Left renal pelvis (tissue), 4 donors: ENCODE results near the gene ST7. TPM values are rescaled to one million over a fixed set of nuclear protein-coding genes. Genes with fewer than 3 reads are reported as not detected.

ENCODE experiments used
- DNase-seq, 4 donors: peaks; one replicate each; pipeline ENCODE4 v3.0.0-alpha.2; 2013; ENCODE audit warnings: low read depth in 4 of 4, low spot score in 3 of 4
- polyA plus RNA-seq, 4 donors: library from polyadenylated mRNA; unstranded; fragments of 120-200 nt; gene quantifications; one replicate each; pipeline ENCODE4 v1.2.1, GENCODE V29; 2013; ENCODE audit not compliant: insufficient read length in 4 of 4

The ST7 gene
- polyA plus RNA-seq, 4 donors: 18.4 to 28.5 (median 27.0) TPM

DNA sequence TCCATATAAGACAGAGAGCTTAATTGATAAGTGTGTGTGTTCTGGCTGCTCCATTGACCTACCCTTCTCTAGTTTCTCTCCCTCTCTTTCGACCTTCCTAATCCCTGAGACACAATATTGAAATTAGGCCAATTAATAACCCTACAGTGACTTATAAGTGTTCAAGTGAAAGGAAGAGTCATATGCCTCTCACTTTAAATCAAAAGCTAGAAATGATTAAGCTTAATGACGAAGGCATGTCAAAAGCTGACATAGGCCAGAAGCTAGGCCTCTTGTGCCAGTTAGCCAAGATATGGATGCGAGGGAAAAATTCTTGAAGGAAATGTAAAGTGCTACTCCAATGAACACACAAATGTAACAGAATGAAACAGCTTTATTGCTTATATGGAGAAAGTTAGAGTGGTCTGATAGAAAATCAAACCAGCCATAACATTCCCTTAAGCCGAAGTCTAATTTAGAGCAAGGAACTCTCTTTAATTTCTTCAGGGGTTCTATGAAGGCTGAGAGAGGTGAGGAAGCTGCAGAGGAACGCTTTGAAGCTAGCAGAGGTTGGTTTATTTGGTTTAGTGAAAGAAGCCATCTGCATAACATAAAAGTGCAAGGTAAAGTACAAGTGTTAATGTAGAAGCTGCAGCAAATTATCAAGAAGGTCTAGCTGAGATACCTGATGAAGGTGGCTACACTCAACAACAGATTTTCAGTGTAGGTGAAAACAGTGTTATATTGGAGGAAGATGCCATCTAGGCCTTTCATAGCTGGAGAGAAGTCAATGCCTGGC is 53.8 kb downstream of the ST7 start:
- DNase-seq: no peak

DNA sequence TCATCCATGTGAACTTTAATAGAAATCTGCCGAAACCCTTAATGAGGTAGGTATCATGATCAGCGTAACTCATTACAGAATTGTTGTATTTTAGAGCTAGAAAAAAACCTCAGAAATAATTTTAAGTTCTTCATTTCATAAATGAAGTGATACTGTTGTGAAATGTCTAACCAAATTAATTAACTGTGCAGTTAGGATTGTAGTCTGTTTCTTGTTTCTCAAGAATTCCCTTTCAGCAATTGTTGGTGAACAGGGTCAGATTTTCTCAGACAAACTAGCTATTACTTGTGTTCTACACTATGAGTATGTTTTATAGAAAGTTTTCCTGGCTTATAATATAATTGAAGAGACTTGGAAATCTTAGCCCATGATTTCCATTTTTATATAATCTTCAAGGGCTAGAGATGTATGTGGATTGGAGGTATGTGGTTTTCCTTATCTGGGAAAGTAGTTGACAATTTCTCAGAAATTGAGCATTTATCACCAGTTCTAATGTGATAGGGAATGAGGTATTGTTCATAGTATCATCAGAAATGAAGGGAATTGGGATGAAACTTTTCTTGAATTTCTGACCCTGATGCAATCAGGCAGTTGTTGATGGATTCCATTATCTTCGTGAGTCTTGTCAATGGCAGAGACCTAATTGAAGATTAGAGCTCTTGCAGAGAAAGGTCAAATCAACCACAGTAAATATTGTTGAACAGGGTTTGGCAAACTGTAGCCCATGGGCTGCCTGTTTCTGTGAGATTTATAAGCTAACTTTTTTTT is 55.0 kb downstream of the ST7 start:
- no peak for DNase-seq

DNA sequence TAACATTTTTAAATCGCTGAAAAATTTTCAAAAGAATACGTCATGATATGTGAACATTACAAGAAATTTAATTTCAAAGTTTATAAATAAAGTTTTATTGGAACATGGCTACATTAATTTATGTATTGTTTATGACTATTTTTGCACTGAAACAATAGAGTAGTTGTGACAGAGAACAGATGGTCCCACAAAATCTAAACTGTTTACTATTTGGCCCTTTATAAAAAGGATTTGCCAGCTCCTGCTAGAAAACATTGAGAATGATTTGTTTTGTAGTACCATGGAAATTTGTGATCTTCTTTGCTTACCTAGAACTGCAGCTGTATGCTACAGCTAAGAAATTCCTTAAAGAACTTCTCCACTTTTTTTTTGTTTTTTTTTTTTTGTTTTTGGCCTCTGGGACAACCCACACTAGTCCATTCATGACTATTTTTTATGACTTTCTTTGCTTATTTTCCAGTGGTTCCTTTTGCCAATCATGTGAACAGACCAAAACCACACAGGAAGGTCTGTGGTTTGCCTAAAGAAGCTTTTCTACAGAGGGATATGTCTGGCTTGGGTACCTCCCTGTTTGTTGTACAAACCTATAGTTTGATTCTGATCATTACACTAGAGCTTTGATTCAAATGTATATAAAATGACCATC is 55.7 kb downstream of the ST7 start:
- DNase-seq: no peak

DNA sequence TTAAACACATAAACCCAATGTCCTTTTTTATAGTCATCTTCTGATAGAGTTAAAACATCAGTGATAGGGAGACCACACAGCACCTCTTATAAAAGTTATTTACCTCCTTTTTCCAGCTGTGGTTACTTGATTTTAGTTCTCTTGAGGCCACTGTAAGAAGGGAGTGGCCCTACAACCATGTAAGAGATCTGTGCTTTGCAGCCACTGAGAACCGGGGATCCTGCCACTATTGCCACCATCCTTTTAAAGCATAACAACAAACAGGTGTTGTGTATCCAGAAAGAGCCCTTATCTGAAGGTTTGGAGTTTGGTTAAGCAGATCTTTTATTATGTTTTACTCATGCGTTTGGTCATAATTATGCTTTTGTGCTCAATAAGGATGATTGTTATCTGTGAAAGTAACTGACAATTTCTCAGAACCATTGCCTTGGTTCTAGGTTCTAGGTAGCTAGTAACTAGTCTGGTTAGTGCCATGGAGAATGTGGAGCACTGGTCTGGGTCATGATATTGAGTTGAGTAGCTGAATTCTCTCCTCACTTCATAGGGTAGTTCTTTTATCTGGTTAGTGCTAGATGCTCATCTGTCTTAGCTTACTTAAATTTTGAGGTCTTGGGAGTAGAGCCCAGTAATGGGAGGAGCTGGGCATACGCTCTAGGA is 56.5 kb downstream of the ST7 start:
- DNase-seq: no peak

- DNase-seq: no peak
Measured at GRCh38 chr7:117010375-117011133, 57.3 kb downstream of the ST7 start.

DNA sequence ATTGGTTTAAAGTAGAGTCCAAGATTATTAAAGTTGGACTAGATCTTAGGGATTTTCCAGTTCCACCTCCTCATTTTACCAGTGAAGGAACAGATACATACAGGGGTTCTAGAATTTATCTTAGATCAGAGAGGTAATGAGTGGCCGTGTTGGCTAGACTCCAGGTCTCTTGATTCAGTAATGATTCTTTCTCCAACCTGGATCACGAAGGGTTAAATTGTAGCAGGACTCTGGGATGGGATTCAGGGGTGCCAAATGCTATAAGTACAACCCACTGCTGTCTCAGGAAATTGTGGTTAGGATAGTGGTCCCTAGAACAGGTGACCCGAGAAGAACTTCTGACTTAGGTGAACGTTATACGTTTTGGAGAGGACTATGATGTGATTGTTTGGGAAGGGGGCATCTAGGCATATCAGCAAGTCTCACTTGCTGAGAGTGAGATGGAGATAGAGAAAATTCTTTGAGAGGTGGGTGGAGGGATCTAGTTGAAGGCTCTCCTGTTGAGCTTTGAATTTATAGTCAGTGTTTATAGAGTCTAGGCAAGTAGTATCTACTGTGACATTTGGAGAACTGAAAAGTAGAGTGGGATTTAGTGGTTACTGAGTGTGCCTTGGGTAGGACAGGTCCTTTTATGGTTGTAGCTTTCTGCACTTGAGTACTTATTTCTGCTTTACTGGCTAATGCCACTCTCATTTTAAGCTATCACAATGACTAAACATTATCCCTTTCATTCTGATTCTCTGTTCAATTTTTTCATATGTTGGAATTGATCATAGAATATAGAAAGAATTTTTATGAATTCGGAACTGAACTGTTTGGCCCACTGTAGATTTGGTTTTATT is 58.3 kb downstream of the ST7 start:
- DNase-seq: no peak

- DNase-seq: no peak
Measured at GRCh38 chr7:117012284-117012683, 59.0 kb downstream of the ST7 start.

GRCh38 chr7:117012696-117013095 is 59.4 kb downstream of the ST7 start:
- no peak for DNase-seq

GRCh38 chr7:117014099-117014656 is 60.9 kb downstream of the ST7 start:
- DNase-seq: no peak

DNA sequence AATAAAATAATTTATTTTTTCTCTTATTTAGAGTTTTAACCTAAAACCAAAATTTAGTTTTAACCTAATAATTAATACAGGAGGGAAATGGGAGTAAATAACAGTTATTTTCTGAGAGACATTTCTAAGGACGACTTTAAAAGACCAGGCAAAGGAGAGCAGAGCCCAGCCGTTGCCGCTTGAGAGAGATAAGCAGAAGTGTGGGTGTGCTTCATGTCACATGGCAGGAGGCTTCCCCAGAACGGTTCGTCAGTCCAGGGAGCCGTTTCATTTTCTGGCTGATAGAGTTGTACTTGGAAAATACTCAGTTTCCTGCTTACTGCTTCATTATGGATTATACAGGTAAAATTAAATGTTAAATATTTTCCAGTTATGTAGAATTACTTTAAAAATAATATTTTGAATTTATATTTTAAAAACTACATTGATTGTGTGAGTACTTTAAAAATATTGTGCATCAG is 61.4 kb downstream of the ST7 start:
- no peak for DNase-seq

- DNase-seq: no peak
Measured at GRCh38 chr7:117015258-117016184, 62.2 kb downstream of the ST7 start.

GRCh38 chr7:117017017-117017451 is 63.7 kb downstream of the ST7 start:
- no peak for DNase-seq

DNA sequence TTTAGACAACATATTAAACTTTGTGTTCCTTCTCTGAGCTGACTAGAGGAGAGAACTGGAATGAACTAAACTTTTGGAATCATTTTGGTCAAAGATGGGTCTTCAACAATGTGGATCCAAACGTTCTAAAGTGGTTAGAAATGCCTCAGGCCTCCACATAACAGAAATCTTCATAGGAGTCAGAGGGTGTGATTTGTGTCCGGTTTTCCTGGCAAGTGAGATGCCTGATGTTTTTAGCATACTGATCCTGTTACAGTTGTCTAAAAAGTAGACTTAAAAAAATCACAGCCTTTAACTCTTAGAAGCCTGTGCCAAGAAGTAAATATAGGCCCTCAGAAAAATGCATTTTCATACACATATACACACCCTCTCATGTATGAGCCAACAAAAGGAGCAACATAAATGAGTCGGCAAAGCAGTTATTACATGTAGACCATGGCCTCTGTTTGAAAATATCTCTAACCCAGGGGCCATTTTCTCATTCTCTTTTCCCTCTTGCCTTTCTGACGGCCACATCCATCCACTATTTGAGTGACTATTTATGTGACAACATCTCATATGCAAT is 64.5 kb downstream of the ST7 start:
- no peak for DNase-seq

- DNase-seq: no peak
Measured at GRCh38 chr7:117018713-117019112, 65.4 kb downstream of the ST7 start.

DNA sequence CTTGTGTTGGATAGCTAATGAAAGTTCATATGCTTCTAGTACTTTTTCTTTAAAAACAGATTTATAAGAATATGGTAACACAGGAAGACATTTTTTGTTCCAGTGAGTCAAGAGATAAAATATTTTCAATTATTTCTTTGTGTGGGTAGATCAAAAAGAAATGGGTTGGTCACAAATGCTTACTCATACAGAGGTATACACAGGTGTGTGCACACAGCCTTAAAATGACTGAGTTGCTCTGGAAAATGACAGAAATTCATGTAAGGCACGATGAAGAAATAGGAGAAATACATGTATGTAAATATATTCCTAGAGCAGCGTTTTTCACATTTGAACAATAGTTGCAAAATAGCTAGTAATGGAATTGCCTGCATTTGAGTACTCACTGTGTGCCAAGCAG is 66.0 kb downstream of the ST7 start:
- no peak for DNase-seq

DNA sequence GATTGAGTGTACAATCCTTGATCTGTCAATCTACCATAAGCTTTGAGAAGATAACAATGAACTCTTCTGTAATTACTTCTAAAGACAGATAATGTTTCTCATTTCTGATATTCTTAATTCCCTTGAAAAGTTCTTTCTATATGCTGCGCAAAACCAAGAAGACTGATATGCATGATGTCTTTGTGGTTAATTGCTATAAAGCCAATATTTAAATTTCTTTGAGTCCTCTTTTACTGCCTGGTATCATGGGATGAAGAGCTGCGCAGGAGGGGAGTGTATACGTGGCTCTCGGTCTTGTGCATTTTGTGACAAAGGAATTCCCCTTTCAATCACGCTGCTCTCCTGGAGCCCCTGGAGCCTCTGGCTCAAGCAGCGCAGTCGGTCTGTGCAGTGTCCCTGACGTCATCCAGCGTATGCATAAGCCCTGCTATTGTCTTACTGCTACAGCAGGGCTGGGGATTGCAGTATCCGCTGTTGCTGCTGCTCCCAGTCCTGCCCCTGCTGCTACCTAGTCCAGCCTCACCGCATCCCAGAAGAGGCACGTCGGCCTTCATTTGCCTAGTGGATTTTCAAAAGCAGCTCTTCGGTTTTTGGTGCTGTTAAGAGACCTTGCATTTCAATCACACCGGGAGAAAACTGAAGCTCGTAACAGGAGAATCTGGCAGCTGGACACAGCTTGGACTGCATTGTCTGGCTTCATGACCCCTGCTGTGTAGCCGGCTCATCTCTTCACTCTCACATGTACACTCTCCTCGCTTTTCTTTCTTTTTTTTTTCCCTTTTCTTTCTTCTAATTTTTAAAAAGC is 66.7 kb downstream of the ST7 start:
- peak; percentile 60 to 81 (median 73) for DNase-seq

DNA sequence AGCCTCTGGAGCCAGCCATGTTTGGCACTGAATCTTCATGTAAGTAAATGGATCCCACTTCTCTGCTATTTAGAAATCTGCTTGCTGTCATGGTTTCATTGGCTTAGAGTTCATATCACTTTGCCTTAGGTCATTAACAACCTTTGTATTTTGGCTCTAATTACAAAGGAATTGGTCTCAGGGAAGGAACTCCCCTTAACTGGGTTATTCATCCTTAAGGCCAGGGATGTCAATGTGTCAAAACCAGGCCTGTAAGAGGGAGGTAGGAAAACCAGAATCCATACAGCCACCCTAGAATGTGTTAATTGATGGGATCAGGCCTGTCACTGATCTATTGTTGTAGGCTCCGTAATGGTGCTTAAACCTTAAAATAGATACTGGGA is 67.3 kb downstream of the ST7 start:
- DNase-seq: no peak
